ENCODE data around the gene MATCAP1. TPM values are rescaled to one million over a fixed set of nuclear protein-coding genes. Genes with fewer than 3 reads are reported as not detected.

The MATCAP1 gene
- total RNA-seq, 1 experiment from 2014 or later: 19.1 TPM

DNA sequence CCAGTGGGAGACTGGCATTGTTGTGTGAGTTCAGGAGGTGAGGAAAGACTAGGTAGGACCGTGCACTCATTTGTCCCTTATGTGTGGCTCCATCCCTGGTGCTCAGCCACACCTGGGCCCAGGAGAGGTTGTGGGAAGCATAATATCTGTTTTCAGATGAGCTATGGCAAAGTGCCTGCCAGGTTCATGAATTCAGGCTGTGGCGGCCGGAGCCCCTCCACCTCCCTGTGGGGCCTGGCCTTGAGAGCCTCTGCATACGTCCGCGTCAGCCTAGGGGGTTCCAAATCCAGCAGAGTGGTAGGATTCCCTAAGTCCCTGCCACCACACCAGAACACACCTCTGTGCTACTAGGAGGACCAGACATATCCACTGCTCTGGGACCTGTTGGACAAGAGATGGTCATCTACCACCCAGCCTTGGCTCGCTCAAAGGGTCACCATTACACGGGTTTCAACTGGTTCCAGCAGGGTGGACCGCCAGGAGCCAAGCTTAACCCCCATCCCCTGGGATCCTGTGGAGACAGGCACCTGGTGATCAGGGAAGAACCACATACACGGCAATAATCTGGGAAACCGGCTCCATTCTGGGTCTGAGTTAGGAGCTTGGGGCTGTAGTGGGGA lies 35.0 kb downstream of the MATCAP1 start:
- DNase-seq (ENCODE audit: low spot score): no peak
- in situ Hi-C loops (cut with HindIII; ENCODE audit: low sequenced_read_pairs): no loop called here

DNA sequence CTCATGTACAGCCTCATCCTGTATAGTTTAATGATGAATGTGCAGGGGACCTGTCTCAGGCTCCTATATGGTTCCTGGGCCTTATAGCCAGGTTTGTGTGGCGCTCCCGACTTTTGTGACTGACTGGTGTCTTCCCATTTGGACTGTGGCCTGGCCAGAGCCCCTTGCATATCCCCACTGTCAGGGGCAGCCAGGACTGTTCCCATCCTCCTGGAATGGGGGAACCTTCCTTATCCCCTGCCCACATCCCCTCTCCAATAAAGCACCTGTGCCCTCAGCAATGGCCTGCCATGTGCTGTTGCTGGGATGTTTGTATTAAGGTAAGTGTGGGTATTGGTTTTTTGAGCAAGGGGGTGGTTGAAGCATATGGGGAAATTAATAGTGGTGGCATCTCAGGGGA lies 35.5 kb downstream of the MATCAP1 start:
- in situ Hi-C loops (cut with HindIII; ENCODE audit: low sequenced_read_pairs): no loop called here
- DNase-seq (ENCODE audit: low spot score): no peak

DNA sequence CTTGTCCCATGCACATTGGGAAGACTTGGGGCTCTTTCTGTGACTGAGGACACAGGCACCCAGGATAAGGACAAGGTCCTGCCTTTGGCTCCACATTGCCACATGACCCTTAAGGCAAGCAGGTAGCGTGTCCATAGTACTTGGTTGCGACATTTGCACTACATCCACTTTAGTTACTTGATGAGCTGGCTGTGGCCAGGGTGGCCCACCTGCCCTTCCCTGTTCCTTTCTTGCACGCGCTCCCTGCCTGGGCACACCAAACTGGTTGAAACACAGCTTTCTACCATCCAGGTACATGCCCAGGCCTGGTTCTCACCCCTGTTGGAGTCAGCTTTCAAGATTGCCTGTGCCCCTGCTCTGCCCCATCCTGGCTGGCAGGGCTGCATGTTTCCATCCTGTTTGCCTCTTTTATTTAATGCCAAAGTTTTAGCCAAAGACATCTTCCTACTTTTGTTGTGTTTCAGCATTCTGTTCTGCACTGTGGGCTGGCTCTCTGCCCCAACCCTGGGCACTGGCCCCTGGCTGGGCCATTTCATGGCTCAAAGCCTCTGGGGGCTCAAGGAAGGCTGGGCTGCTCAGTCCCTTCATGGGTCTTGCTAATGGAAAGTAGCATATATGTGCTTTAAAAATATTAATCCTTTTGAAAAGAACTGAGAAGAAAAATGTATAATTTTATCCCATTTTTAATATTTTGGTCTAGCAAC lies 36.2 kb downstream of the MATCAP1 start:
- in situ Hi-C loops (cut with HindIII; ENCODE audit: low sequenced_read_pairs): no loop called here
- no peak for DNase-seq (ENCODE audit: low spot score)

DNA sequence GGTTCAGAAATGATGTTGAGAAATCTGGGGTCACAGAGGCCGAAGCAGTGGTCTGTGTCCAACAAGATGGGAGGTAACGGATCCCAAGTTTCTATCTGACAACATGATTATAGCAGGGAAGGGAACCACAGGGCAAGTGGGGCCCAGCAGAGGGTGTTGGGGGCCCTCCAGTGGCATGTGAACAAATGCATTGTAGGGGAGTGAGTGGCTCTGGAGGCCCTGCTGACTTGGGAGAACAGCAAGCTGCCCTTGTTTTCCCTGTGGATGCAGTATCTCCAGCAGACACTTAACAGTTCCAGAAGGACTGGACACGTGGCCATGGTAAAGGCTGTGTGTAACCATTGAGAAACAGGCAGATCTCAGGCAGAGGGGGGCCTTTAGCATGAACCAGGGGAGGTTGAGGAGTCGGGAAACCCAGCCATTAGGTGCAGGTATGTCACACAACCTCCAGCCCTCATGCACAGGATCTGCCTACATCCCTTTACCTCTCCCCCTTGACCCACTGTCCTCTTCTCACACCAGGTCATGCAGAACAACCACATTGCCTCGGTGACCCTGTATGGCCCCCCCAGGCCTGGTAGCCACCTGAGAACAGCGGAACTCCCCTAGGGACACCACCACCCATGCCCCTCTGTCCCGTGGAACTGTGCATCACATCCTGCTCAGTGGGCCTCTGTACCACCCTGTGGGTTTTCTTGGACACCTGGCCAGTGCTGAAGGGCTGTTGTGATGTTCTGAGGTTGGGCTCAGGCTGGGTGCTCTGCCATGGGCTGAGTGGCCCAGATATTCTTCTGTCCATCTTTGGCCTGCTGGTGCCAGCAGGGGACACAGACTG lies 37.0 kb downstream of the MATCAP1 start:
- in situ Hi-C loops (cut with HindIII; ENCODE audit: low sequenced_read_pairs): no loop called here
- DNase-seq (ENCODE audit: low spot score): no peak

DNA sequence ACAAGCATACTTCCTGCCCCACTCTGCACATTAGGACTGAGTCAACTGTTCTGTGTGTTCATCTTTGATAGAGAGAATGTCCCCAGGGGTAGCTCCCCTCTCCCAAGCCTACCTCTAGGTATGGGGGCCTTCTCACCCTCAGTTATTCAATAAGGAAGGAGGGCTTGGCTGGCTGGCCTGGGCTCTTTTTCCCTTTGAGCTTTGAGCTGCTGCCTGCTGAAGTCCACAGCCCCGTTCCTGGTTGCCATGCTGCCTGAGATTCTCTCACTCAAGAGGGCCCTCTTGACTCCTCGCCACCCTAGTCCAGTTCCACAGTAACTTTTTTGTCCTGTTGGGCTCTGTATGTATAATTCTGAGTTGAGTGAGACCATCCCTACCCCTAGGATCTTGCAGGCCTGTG lies 38.0 kb downstream of the MATCAP1 start:
- in situ Hi-C loops (cut with HindIII; ENCODE audit: low sequenced_read_pairs): no loop called here
- DNase-seq (ENCODE audit: low spot score): no peak

DNA sequence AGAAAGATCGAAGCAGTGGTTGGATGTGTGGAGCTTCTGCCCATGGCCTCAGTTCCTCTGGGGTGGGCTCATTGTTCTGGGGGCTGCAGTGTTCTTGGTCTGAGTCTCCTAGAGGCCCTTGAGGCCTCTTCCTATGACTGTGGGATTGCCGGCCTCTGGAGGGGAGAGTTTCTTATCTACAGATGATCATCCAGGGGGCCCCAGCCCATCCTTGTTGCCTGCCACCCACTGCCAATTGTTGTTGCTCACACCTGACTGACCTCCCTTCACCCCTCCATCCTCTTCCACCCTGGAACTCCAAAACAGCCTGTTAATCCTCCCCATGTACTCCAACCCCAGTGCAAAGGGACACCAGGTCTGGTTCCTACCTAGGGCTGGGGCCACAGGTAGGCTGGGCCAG lies 38.8 kb downstream of the MATCAP1 start:
- DNase-seq (ENCODE audit: low spot score): no peak
- in situ Hi-C loops (cut with HindIII; ENCODE audit: low sequenced_read_pairs): no loop called here

DNA sequence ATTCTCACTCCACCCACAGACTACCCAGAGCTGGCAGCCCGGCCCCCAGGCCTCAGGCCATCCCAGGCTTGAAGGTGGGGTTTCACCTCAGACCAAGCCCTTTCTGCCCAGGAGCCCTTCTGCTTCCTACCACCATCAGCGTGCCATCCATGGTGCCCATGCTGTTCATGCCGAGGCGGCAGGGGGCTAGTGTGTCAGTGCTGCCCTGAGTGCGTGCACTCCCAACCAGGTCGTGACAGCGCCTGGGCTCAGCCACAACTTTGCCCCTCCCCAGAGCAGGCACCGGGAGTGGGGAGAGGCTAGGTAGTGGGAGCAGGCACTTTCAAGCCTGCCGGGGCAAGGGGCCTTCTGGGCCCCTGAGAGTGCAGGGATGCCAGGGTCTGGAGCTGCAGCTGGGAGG lies 41.4 kb downstream of the MATCAP1 start:
- DNase-seq (ENCODE audit: low spot score): no peak
- in situ Hi-C loops (cut with HindIII; ENCODE audit: low sequenced_read_pairs): no loop called here

DNA sequence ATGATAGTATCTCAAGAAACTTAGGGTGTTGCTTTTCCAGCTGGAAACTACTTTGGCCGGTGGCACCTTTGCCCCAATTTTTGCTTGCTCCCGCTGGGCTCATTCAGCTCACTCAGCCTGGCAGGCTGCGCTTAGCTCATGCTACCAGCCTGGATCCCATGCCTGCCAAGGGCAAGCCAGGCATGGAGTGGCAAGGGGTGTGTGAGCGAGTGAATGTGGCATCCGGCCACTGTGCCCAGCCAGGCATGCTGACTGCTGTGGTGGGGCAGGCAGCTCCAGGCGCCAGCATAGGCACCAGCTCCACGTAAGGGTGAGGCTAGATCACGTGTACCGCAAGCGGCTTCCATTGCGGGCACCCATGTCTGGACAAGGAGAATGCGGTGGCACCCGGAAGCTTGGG lies 42.4 kb downstream of the MATCAP1 start:
- no peak for DNase-seq (ENCODE audit: low spot score)
- in situ Hi-C loops (cut with HindIII; ENCODE audit: low sequenced_read_pairs): no loop called here

DNA sequence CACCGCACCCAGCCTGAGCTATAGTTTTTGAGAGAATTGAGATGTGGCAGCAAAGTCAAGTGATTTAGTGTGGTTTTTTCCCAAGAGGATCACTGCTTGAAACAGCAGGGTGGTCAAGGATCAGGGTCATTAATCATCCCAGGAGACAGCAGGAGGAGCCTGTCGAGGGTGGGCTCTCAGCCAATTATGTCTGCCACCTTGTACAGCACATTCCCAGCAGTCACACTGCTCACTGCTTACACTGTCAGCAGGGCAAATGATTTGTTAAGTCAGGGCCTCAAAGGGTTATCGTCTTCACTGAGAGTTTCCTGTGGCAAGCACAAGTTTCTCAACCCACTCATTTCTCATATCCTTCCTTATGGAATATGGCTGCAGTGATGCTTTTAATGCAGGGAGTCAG lies 46.2 kb downstream of the MATCAP1 start:
- no peak for DNase-seq (ENCODE audit: low spot score)
- in situ Hi-C loops (cut with HindIII; ENCODE audit: low sequenced_read_pairs): no loop called here

DNA sequence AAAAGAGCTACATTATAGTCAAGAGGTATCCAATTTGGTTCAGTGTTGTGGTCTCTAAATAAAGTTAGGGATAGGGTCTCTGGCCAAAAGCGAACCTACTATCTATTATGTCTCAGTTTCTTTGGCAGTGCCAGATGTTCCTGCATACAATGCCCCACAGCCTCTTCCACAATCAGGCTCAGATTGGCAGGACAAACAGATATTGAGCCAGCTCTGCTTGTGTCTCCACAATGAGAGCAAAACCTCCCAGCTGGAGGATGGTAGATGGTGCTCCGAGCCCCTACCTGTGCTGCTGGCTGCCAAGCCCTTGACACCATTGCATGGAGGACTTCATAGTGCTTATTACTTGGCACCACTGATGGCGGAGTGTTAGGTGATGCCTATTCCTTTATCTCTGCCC lies 54.3 kb downstream of the MATCAP1 start:
- no peak for DNase-seq (ENCODE audit: low spot score)
- in situ Hi-C loops (cut with HindIII; ENCODE audit: low sequenced_read_pairs): no loop called here

DNA sequence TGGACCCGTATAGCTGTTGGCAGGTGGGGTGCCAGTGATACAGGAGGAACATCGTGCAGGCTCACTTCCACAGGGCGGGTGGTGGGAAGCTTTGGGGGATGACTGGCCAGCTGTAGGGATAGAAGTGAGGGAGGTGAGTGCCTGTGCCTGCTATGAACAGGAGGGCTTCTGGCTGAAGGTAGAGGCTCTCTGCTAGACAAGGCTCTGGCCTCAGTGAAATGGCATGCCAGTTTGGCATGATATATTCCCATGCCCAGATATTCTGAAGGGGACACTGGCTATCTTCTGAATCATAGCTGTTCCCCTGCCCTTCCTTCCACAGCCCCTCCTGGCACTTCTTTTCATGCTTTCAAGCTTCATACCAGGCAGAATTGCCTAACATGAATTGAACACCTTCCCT lies 54.9 kb downstream of the MATCAP1 start:
- in situ Hi-C loops (cut with HindIII; ENCODE audit: low sequenced_read_pairs): no loop called here
- no peak for DNase-seq (ENCODE audit: low spot score)

DNA sequence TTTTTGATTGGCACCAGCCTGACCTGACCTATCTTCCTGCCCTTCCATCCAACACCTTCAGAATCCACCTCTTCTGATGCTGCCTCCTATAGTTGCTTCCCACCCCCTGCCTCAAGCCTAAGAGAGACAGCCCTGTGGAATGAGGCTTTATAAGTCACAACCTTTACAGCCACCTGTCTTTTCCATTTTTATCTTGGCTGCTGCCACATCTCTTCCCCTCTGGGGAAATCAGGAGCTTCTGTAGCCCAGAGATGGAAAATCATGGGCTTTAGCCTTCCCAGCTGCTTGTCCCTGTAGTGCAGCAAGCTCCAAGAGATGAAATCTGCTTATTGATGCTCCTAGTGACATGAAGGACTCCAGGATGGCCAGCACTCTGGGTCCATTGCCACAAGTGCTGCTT lies 55.3 kb downstream of the MATCAP1 start:
- DNase-seq (ENCODE audit: low spot score): no peak
- in situ Hi-C loops (cut with HindIII; ENCODE audit: low sequenced_read_pairs): no loop called here

Other genes with a start within 250 kb of the MATCAP1 start
- 140 and 172 TPM in 2 replicates for gene CIAO2B, start 249.6 kb downstream of the MATCAP1 start, total RNA-seq (2014; rRNA removed; shearing (Covaris generic))
- gene CES2, start 248.4 kb downstream of the MATCAP1 start, total RNA-seq (2014; rRNA removed; shearing (Covaris generic)): 41.2 and 45.0 TPM in 2 replicates
- 3.8 and 4.9 TPM in 2 replicates for gene CES3, start 222.7 kb downstream of the MATCAP1 start, total RNA-seq (2014; rRNA removed; shearing (Covaris generic))
- gene CES4A, start 195.4 kb downstream of the MATCAP1 start, total RNA-seq (2014; rRNA removed; shearing (Covaris generic)): 0.34 TPM in 1 of 2 replicates, not detected in the other
- 17.0 and 40.9 TPM in 2 replicates for gene CBFB, start 154.8 kb downstream of the MATCAP1 start, total RNA-seq (2014; rRNA removed; shearing (Covaris generic))
- 35.3 and 40.9 TPM in 2 replicates for gene PHAF1, start 74.0 kb downstream of the MATCAP1 start, total RNA-seq (2014; rRNA removed; shearing (Covaris generic))
- gene B3GNT9, start 33.0 kb downstream of the MATCAP1 start, total RNA-seq (2014; rRNA removed; shearing (Covaris generic)): 0.55 TPM in 1 of 2 replicates, not detected in the other
- 8.8 and 15.4 TPM in 2 replicates for gene TRADD, start 24.1 kb downstream of the MATCAP1 start, total RNA-seq (2014; rRNA removed; shearing (Covaris generic))
- 8.2 and 10.4 TPM in 2 replicates for gene FBXL8, start 24.0 kb downstream of the MATCAP1 start, total RNA-seq (2014; rRNA removed; shearing (Covaris generic))
- 17.8 and 17.9 TPM in 2 replicates for gene HSF4, start 19.2 kb downstream of the MATCAP1 start, total RNA-seq (2014; rRNA removed; shearing (Covaris generic))
- gene NOL3, start 13.4 kb downstream of the MATCAP1 start, total RNA-seq (2014; rRNA removed; shearing (Covaris generic)): 13.4 and 17.5 TPM in 2 replicates
- gene EXOC3L1, start 6.2 kb upstream of the MATCAP1 start, total RNA-seq (2014; rRNA removed; shearing (Covaris generic)): 0.24 and 0.25 TPM in 2 replicates
- 95.3 and 123 TPM in 2 replicates for gene E2F4, start 8.2 kb upstream of the MATCAP1 start, total RNA-seq (2014; rRNA removed; shearing (Covaris generic))
- 0.61 and 1.0 TPM in 2 replicates for gene ELMO3, start 15.2 kb upstream of the MATCAP1 start, total RNA-seq (2014; rRNA removed; shearing (Covaris generic))
- 64.4 and 90.0 TPM in 2 replicates for gene TMEM208, start 43.2 kb upstream of the MATCAP1 start, total RNA-seq (2014; rRNA removed; shearing (Covaris generic))
- gene FHOD1, start 63.5 kb upstream of the MATCAP1 start, total RNA-seq (2014; rRNA removed; shearing (Covaris generic)): 19.2 and 23.6 TPM in 2 replicates
- 1.0 and 4.8 TPM in 2 replicates for gene SLC9A5, start 65.0 kb upstream of the MATCAP1 start, total RNA-seq (2014; rRNA removed; shearing (Covaris generic))
- 15.7 and 27.0 TPM in 2 replicates for gene PLEKHG4, start 95.6 kb upstream of the MATCAP1 start, total RNA-seq (2014; rRNA removed; shearing (Covaris generic))
- gene KCTD19, start 142.8 kb upstream of the MATCAP1 start, total RNA-seq (2014; rRNA removed; shearing (Covaris generic)): 0.37 and 0.51 TPM in 2 replicates
- not detected in 2 replicates for gene LRRC36, start 142.9 kb upstream of the MATCAP1 start, total RNA-seq (2014; rRNA removed; shearing (Covaris generic))
- 1.6 and 1.8 TPM in 2 replicates for gene TPPP3, start 209.5 kb upstream of the MATCAP1 start, total RNA-seq (2014; rRNA removed; shearing (Covaris generic))
- 5.8 and 7.0 TPM in 2 replicates for gene ZDHHC1, start 232.5 kb upstream of the MATCAP1 start, total RNA-seq (2014; rRNA removed; shearing (Covaris generic))
- not detected in 2 replicates for gene HSD11B2, start 247.2 kb upstream of the MATCAP1 start, total RNA-seq (2014; rRNA removed; shearing (Covaris generic))

Data from G401 (cell line).